SJSA1 (cell line): ENCODE results near the gene VGLL1. TPM values are rescaled to one million over a fixed set of nuclear protein-coding genes. Genes with fewer than 3 reads are reported as not detected.

Experiments used
- DNase-seq, 2 experiments: peaks; one replicate each; pipeline ENCODE4 v3.0.0-alpha.2; 2015 to 2020; ENCODE audit warnings: low spot score in 2 of 2, low read depth in 1 of 2
- H3K27ac ChIP-seq: fragments of 250-450 bp; sonication (Bioruptor Pico); 2 replicates; pipeline ENCODE4 v1.5.1; 2020; ENCODE audit warnings: mild to moderate bottlenecking, moderate library complexity
- H3K27me3 ChIP-seq: fragments of 250-450 bp; sonication (Bioruptor Pico); replicated peaks from 2 replicates; pipeline ENCODE4 v1.5.1; 2020; ENCODE audit warnings: mild to moderate bottlenecking, moderate library complexity
- H3K36me3 ChIP-seq: fragments of 250-450 bp; sonication (Bioruptor Pico); 2 replicates; pipeline ENCODE4 v1.5.1; 2020; ENCODE audit warnings: mild to moderate bottlenecking
- H3K4me1 ChIP-seq: fragments of 250-450 bp; sonication (Bioruptor Pico); replicated peaks from 2 replicates; pipeline ENCODE4 v1.6.1; 2021; ENCODE audit warnings: mild to moderate bottlenecking
- H3K4me3 ChIP-seq: fragments of 250-450 bp; sonication (Bioruptor Pico); 2 replicates; pipeline ENCODE4 v1.5.1; 2020; ENCODE audit warnings: mild to moderate bottlenecking
- H3K9me3 ChIP-seq: fragments of 250-450 bp; sonication (Bioruptor Pico); replicated peaks from 2 replicates; pipeline ENCODE4 v1.5.1; 2020; ENCODE audit warnings: mild to moderate bottlenecking
- total RNA-seq: library from RNA; depleted of rRNA; stranded (reverse); fragments of >200 nt; shearing (Covaris generic); gene quantifications from 2 replicates; pipeline ENCODE4 v1.2.3, GENCODE V29; 2014

Gene VGLL1
- total RNA-seq, 1 experiment from 2014 or later: not detected

DNA sequence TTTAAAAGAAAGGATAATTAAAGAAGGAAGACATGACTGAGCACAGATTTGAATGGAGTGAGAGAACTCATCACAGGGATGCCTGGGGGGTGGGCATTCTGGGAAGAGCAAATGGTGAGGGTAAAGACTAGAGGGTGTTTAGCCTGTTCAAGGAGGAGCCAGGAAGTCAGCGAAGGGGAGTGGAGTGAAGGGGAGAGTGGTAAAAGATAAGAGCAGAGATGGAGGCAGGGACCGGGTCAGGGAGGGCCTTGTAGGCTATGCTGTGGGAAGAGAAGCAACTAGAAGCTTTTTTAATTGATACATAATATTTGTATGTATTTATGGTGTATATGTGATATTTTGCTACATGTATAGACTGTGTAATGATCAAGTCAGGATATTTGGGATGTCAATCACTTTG lies 2.2 kb upstream of the VGLL1 start:
- H3K27me3 ChIP-seq: no peaks in the 10 kb centered on the region
- H3K4me3 ChIP-seq: no peak overlapping the region
- H3K36me3 ChIP-seq: no peaks in the 10 kb centered on the region
- no peaks in the 10 kb centered on the region for H3K9me3 ChIP-seq
- no peak for DNase-seq
- no peaks in the 10 kb centered on the region for H3K4me1 ChIP-seq
- no peak overlapping the region for H3K27ac ChIP-seq

DNA sequence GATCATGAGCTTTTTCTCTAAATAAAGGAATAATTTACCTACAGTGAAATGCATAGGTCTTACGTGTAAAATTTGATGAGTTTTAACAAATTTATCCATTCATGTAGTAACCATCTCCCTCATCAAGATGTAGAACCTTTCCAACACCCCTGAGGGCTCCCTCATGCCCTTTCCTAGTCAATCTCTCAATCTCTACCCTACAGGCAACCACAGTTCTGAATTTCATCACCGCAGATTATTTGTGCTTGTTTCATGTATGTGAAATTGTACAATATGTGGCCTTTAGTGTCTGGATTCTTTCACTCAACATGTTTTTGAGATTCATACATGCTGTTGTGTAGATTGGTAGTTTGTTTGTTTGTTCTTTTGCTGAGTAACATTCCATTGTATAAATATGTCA lies 2.1 kb downstream of the VGLL1 start:
- H3K9me3 ChIP-seq: no peaks in the 10 kb centered on the region
- no peak overlapping the region for H3K4me3 ChIP-seq
- H3K27me3 ChIP-seq: no peaks in the 10 kb centered on the region
- H3K36me3 ChIP-seq: no peaks in the 10 kb centered on the region
- no peak for DNase-seq
- no peak overlapping the region for H3K27ac ChIP-seq
- H3K4me1 ChIP-seq: no peaks in the 10 kb centered on the region

- H3K27me3 ChIP-seq: no peaks in the 10 kb centered on the region
- H3K4me1 ChIP-seq: no peaks in the 10 kb centered on the region
- H3K9me3 ChIP-seq: no peaks in the 10 kb centered on the region
- no peak overlapping the region for H3K27ac ChIP-seq
- no peak for DNase-seq
- no peak overlapping the region for H3K4me3 ChIP-seq
- H3K36me3 ChIP-seq: no peaks in the 10 kb centered on the region
These were observed 6.8 kb downstream of the VGLL1 start for GRCh38 chrX:136538811-136539210.

GRCh38 chrX:136540226-136540625 lies 8.2 kb downstream of the VGLL1 start:
- no peak for DNase-seq
- no peaks in the 10 kb centered on the region for H3K9me3 ChIP-seq
- H3K36me3 ChIP-seq: no peaks in the 10 kb centered on the region
- H3K4me3 ChIP-seq: no peak overlapping the region
- H3K27ac ChIP-seq: no peak overlapping the region
- H3K4me1 ChIP-seq: no peaks in the 10 kb centered on the region
- H3K27me3 ChIP-seq: no peaks in the 10 kb centered on the region

GRCh38 chrX:136541294-136541693 lies 9.3 kb downstream of the VGLL1 start:
- Histone ChIP-seq H3K36me3 (no peaks in the 10 kb centered on the region), H3K27me3 (no peaks in the 10 kb centered on the region), H3K9me3 (no peaks in the 10 kb centered on the region), H3K27ac (no peak overlapping the region), H3K4me3 (no peak overlapping the region), H3K4me1 (no peaks in the 10 kb centered on the region)
- DNase-seq: no peak

DNA sequence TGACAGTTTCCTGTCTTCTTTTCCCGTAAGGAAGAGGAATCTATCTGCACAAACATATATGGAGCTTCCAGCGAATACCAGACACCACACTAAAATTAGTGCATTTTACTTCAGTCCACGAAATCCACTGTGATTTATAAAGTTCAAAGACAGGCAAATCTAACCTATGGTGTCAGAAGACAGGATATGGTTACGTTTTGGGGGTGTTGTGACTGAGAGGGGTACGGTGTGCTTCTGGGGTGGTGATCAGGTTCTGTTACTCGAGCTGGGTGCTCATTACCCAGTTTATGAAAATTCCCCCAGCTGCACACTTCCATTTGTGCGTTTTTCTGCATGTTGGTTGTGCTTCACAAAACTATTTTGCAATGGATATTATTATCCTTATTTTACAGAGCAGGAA lies 10.3 kb downstream of the VGLL1 start:
- no peaks in the 10 kb centered on the region for H3K27me3 ChIP-seq
- H3K4me1 ChIP-seq: no peaks in the 10 kb centered on the region
- H3K4me3 ChIP-seq: no peak overlapping the region
- H3K9me3 ChIP-seq: no peaks in the 10 kb centered on the region
- H3K27ac ChIP-seq: no peak overlapping the region
- H3K36me3 ChIP-seq: no peaks in the 10 kb centered on the region
- DNase-seq: no peak

DNA sequence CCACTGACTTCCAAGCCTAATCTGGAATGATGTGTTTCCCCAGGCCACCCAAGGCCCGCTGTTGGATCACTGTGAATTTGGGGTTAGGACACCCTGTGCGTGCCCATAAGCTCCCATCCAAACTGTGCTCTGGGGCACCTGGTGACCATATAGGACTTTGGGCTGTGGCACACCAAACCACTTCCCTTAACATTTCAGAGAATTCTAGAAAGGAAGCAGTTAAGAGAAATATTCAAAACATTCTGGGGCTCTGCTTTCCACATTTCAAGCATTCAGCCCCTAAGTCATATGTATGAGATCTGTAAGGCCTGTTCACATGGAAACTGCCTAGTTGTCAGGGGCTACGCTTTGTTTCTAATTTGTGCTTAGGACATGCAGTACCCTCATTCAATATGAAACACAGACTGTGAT lies 14.4 kb downstream of the VGLL1 start:
- no peaks in the 10 kb centered on the region for H3K9me3 ChIP-seq
- H3K27ac ChIP-seq: no peak overlapping the region
- H3K4me3 ChIP-seq: no peak overlapping the region
- no peaks in the 10 kb centered on the region for H3K36me3 ChIP-seq
- DNase-seq: no peak
- H3K27me3 ChIP-seq: no peaks in the 10 kb centered on the region; the same call in 1 of the 2 replicates
- H3K4me1 ChIP-seq: no peaks in the 10 kb centered on the region

- no peaks in the 10 kb centered on the region for H3K9me3 ChIP-seq
- DNase-seq: no peak
- no peak overlapping the region for H3K27ac ChIP-seq
- no peak overlapping the region for H3K4me3 ChIP-seq
- H3K4me1 ChIP-seq: no peaks in the 10 kb centered on the region
- H3K36me3 ChIP-seq: no peaks in the 10 kb centered on the region
- no peaks in the 10 kb centered on the region; the same call in 1 of the 2 replicates for H3K27me3 ChIP-seq
These were observed 17.2 kb downstream of the VGLL1 start for GRCh38 chrX:136549226-136549625.

- Histone ChIP-seq H3K27ac (no peak overlapping the region), H3K36me3 (no peaks in the 10 kb centered on the region), H3K4me1 (no peaks in the 10 kb centered on the region), H3K27me3 (no peaks in the 10 kb centered on the region; the same call in 1 of the 2 replicates), H3K9me3 (no peaks in the 10 kb centered on the region), H3K4me3 (no peak overlapping the region)
- DNase-seq: no peak
These were observed 19.4 kb downstream of the VGLL1 start for GRCh38 chrX:136551410-136551809.

- Histone ChIP-seq H3K36me3 (no peaks in the 10 kb centered on the region), H3K27ac (no peak overlapping the region), H3K9me3 (no peaks in the 10 kb centered on the region), H3K4me3 (no peak overlapping the region), H3K27me3 (no peaks in the 10 kb centered on the region), H3K4me1 (no peaks in the 10 kb centered on the region)
- DNase-seq: no peak
These were observed 23.7 kb downstream of the VGLL1 start for GRCh38 chrX:136555694-136556093.

DNA sequence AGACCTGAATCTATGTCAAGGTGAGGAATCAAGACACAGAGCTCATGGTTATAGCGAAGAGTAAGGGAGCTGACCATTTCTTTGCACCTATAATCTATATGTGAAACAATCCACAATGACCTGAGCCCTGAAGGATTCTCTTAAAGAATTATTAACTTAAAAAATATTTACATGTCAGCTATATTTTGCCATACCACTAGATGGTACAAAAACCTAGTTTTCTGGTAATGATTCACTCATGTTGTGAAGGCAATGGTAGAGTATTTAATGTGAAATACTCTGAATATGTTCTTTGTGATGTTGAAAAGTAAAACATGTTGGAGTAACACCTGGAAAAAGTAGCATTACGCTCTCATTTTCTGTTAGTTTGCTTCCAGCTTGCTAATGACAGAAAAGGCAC lies 40.0 kb downstream of the VGLL1 start:
- H3K36me3 ChIP-seq: no peaks in the 10 kb centered on the region
- no peak for DNase-seq
- no peaks in the 10 kb centered on the region for H3K9me3 ChIP-seq
- H3K4me3 ChIP-seq: no peak overlapping the region
- H3K27ac ChIP-seq: no peak overlapping the region
- no peaks in the 10 kb centered on the region for H3K27me3 ChIP-seq
- H3K4me1 ChIP-seq: no peaks in the 10 kb centered on the region

DNA sequence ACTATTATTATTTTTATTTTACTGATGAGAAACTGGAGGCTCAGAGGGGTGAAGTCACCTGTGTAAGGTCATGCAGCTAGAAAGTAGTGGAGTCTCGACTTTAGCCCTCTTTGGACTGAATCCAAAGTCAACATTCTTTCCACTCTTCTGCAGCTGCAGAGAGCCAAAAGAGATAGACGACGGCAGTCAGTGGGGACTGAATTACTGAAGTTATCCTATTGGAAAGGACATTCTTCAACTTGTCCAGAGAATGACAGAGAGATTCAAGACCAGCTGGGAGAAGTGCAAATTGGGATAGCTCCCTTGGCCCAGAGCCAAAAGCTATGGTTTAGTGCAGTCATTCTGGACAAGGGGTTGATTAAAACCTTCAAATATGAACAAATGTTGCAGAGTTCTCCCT lies 42.5 kb downstream of the VGLL1 start:
- Histone ChIP-seq H3K4me1 (no peaks in the 10 kb centered on the region), H3K4me3 (no peak overlapping the region), H3K36me3 (no peaks in the 10 kb centered on the region), H3K9me3 (no peaks in the 10 kb centered on the region), H3K27ac (no peak overlapping the region), H3K27me3 (no peaks in the 10 kb centered on the region)
- no peak for DNase-seq

GRCh38 chrX:136577552-136577951 lies 45.5 kb downstream of the VGLL1 start:
- H3K27me3 ChIP-seq: no peaks in the 10 kb centered on the region
- H3K4me1 ChIP-seq: no peaks in the 10 kb centered on the region
- H3K9me3 ChIP-seq: no peaks in the 10 kb centered on the region
- H3K4me3 ChIP-seq: no peak overlapping the region
- H3K27ac ChIP-seq: no peak overlapping the region
- no peaks in the 10 kb centered on the region for H3K36me3 ChIP-seq
- peak; percentile 1 to 41 for DNase-seq

DNA sequence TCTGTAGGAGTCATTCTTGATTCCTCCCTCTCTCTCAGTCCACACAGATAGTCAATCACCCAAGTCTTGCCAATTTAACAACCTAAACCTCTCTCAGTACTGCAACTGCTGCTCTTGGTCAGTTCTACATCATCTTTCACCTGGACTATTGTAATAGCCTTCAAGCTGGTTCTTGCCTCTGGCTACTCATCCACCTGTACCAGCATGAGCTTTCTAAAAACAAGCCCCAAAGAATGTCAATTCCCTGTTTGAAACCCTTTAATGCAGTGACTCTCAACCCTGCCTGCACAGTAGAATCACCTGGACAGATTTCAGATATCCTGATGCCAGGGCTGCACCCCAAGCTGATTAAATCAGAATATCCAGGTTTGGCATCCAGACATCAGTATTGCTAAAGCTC lies 48.3 kb downstream of the VGLL1 start:
- Histone ChIP-seq H3K36me3 (no peaks in the 10 kb centered on the region), H3K4me3 (no peak overlapping the region), H3K27me3 (no peaks in the 10 kb centered on the region), H3K9me3 (no peaks in the 10 kb centered on the region), H3K27ac (no peak overlapping the region), H3K4me1 (no peaks in the 10 kb centered on the region)
- DNase-seq: no peak

DNA sequence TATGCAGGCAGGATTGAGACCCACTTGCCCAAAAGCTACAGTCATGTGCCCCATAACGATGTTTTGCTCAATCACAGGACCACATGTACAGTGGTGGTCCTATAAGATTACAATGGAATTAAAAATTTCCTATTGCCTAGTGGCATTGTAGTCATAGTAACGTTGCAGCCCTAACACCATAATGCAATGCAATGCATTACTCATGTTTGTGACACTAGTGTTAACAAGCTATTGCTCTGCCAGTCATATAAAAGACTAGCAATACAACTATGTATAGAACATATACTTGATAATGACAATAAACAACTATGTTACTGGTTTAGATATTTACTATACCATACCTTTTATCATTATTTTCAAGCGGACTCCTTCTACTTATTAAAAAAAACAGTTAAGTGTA lies 50.6 kb downstream of the VGLL1 start:
- Histone ChIP-seq H3K9me3 (no peaks in the 10 kb centered on the region), H3K27ac (no peak overlapping the region), H3K27me3 (no peaks in the 10 kb centered on the region), H3K36me3 (no peaks in the 10 kb centered on the region), H3K4me1 (no peaks in the 10 kb centered on the region), H3K4me3 (no peak overlapping the region)
- no peak for DNase-seq
